Neuronal stem cell (in vitro differentiated cells): Measurements from ENCODE around the gene JAGN1.
A peak's percentile ranks its signal among the peaks of the same experiment; 100 is the strongest.

Source experiments
- DNase-seq: peaks from one replicate; pipeline ENCODE4 v3.0.0-alpha.2; 2013; ENCODE audit warnings: low spot score
- H2AFZ ChIP-seq: one replicate; pipeline ENCODE4 v1.6.1; 2013; ENCODE audit warnings: mild to moderate bottlenecking, low read length, inconsistent platforms
- H2AK5ac ChIP-seq: 2 replicates; pipeline ENCODE4 v1.6.1; 2013; ENCODE audit warnings: low read depth, mild to moderate bottlenecking, inconsistent platforms, low read length, moderate library complexity, mixed read lengths
- H2BK120ac ChIP-seq: 2 replicates; pipeline ENCODE4 v1.6.1; 2013; ENCODE audit warnings: low read depth, mild to moderate bottlenecking, inconsistent platforms, low read length, moderate library complexity, mixed read lengths
- H2BK12ac ChIP-seq: one replicate; pipeline ENCODE4 v1.6.1; 2013; ENCODE audit warnings: low read length, inconsistent platforms
- H2BK15ac ChIP-seq: 2 replicates; pipeline ENCODE4 v1.6.1; 2013; ENCODE audit warnings: mild to moderate bottlenecking, low read length, inconsistent platforms, mixed read lengths
- H2BK5ac ChIP-seq: one replicate; pipeline ENCODE4 v1.6.1; 2013; ENCODE audit warnings: inconsistent platforms, mild to moderate bottlenecking, low read length, moderate library complexity
- H3K14ac ChIP-seq: one replicate; pipeline ENCODE4 v1.6.1; 2013; ENCODE audit warnings: low read length, inconsistent platforms
- H3K18ac ChIP-seq: 2 replicates; pipeline ENCODE4 v1.6.1; 2013; ENCODE audit warnings: low read length, inconsistent platforms
- H3K23ac ChIP-seq: 2 replicates; pipeline ENCODE4 v1.6.1; 2013; ENCODE audit warnings: low read depth, mild to moderate bottlenecking, mixed read lengths, low read length, inconsistent platforms; ENCODE audit not compliant: poor library complexity
- H3K27ac ChIP-seq: replicated peaks from 3 replicates; pipeline ENCODE4 v1.5.1; 2013; ENCODE audit warnings: low read length, inconsistent platforms
- H3K27me3 ChIP-seq, 3 experiments: 2 replicates each; pipeline ENCODE4 v1.6.1; 2013; ENCODE audit warnings: low read length in 3 of 3, mild to moderate bottlenecking in 2 of 3, inconsistent platforms in 1 of 3, low read depth in 1 of 3, mixed read lengths in 1 of 3, moderate library complexity in 1 of 3; ENCODE audit not compliant: control insufficient read depth in 3 of 3, insufficient read depth in 3 of 3
- H3K36me3 ChIP-seq, 2 donors: replicated peaks in 1 of 2; 2 replicates each; pipeline ENCODE4 v1.6.1; 2013; ENCODE audit warnings: low read length in 2 of 2; ENCODE audit not compliant: control insufficient read depth in 2 of 2, insufficient read depth in 2 of 2
- H3K4ac ChIP-seq: 2 replicates; pipeline ENCODE4 v1.6.1; 2013; ENCODE audit warnings: inconsistent platforms, mild to moderate bottlenecking, low read length, moderate library complexity
- H3K4me1 ChIP-seq, 2 donors: 1 replicate in 1 of 2; 2 replicates in 1 of 2; pipeline ENCODE4 v1.6.1; 2013; ENCODE audit warnings: low read length in 2 of 2, low read depth in 1 of 2; ENCODE audit not compliant: control insufficient read depth in 2 of 2, insufficient read depth in 1 of 2
- H3K4me2 ChIP-seq: one replicate; pipeline ENCODE4 v1.6.1; 2013; ENCODE audit warnings: mild to moderate bottlenecking, low read length, inconsistent platforms; ENCODE audit not compliant: insufficient read depth, poor library complexity, severe bottlenecking
- H3K4me3 ChIP-seq, 2 donors: 2 replicates each; pipeline ENCODE4 v1.5.1; 2013; ENCODE audit warnings: low read length in 2 of 2, mild to moderate bottlenecking in 2 of 2, inconsistent platforms in 1 of 2, moderate library complexity in 1 of 2
- H3K79me1 ChIP-seq: one replicate; pipeline ENCODE4 v1.6.1; 2013; ENCODE audit warnings: low read depth, mild to moderate bottlenecking, inconsistent platforms, low read length, moderate library complexity
- H3K9ac ChIP-seq: one replicate; pipeline ENCODE4 v1.6.1; 2013; ENCODE audit warnings: mild to moderate bottlenecking, low read depth, low read length, inconsistent platforms; ENCODE audit not compliant: poor library complexity
- H3K9me3 ChIP-seq, 2 donors: replicated peaks in 1 of 2; 2 replicates each; pipeline versions ENCODE3 to v1.6.1; 2013; ENCODE audit warnings: low read length in 2 of 2, mild to moderate bottlenecking in 2 of 2, inconsistent platforms in 1 of 2, low read depth in 1 of 2, mixed read lengths in 1 of 2, moderate library complexity in 1 of 2; ENCODE audit not compliant: control insufficient read depth in 2 of 2, insufficient read depth in 1 of 2
- H4K8ac ChIP-seq: one replicate; pipeline ENCODE4 v1.6.1; 2013; ENCODE audit warnings: low read depth, mild to moderate bottlenecking, inconsistent platforms, low read length, moderate library complexity
- H4K91ac ChIP-seq: one replicate; pipeline ENCODE4 v1.6.1; 2013; ENCODE audit warnings: low read length, low read depth, mild to moderate bottlenecking, inconsistent platforms; ENCODE audit not compliant: poor library complexity
- WGBS, 2 donors: extraction: QIAGEN DNeasy Blood & Tissue Kit; methylation state at CpG; one replicate each; pipeline ENCODE4 v1.1.7; 2013; ENCODE audit warnings: missing lambda C conversion rate in 2 of 2, mixed read lengths in 1 of 2; ENCODE audit not compliant: insufficient read length in 2 of 2, insufficient replicate concordance in 1 of 2; ENCODE audit errors: extremely low coverage in 2 of 2; 5-methylcytosine and 5-hydroxymethylcytosine counted together

JAGN1 gene

GRCh38 chr3:9855594-9855993 is 34.8 kb upstream of the JAGN1 start:
- H3K4me1 ChIP-seq = peaks cover 0 to 5% of the 10 kb centered on the region in 2 donors
- no peak overlapping the region for H2AFZ ChIP-seq
- H2BK12ac ChIP-seq = no peak overlapping the region
- peaks cover 0 to 11% (median 6%) of the 10 kb centered on the region in 3 experiments for H3K27me3 ChIP-seq
- no peak overlapping the region for H3K9ac ChIP-seq
- H2AK5ac ChIP-seq = no peak overlapping the region
- DNase-seq = no peak
- WGBS, 2 donors = no CpG with 5 or more reads among the region's 3 CpGs
- no peak overlapping the region for H3K4ac ChIP-seq
- no peaks in the 10 kb centered on the region for H3K9me3 ChIP-seq
- H3K27ac ChIP-seq = no peak overlapping the region
- no peak overlapping the region for H3K23ac ChIP-seq
- no peaks in the 10 kb centered on the region for H3K79me1 ChIP-seq
- no peak overlapping the region for H4K8ac ChIP-seq
- H2BK5ac ChIP-seq = no peak overlapping the region
- no peak overlapping the region for H3K18ac ChIP-seq
- H3K36me3 ChIP-seq = no peaks in the 10 kb centered on the region
- H3K4me2 ChIP-seq = no peak overlapping the region
- H2BK15ac ChIP-seq = no peak overlapping the region
- no peak overlapping the region for H3K4me3 ChIP-seq
- H4K91ac ChIP-seq = no peak overlapping the region
- no peak overlapping the region for H3K14ac ChIP-seq
- no peak overlapping the region for H2BK120ac ChIP-seq

GRCh38 chr3:9859530-9860025 is 30.8 kb upstream of the JAGN1 start:
- H4K8ac ChIP-seq = no peak overlapping the region
- no peak overlapping the region for H3K4ac ChIP-seq
- H2BK12ac ChIP-seq = no peak overlapping the region
- no peak overlapping the region for H2BK15ac ChIP-seq
- no peak overlapping the region for H3K4me2 ChIP-seq
- H3K27ac ChIP-seq = no peak overlapping the region
- H3K27me3 ChIP-seq = peaks cover 0 to 15% (median 5%) of the 10 kb centered on the region in 3 experiments
- no peak overlapping the region for H3K4me3 ChIP-seq
- H4K91ac ChIP-seq = no peak overlapping the region
- no peak overlapping the region for H2AFZ ChIP-seq
- no peak overlapping the region for H2AK5ac ChIP-seq
- DNase-seq = no peak
- no peaks in the 10 kb centered on the region for H3K36me3 ChIP-seq
- no peak overlapping the region for H3K9ac ChIP-seq
- no peak overlapping the region for H2BK5ac ChIP-seq
- no peaks in the 10 kb centered on the region for H3K79me1 ChIP-seq
- no peaks in the 10 kb centered on the region for H3K9me3 ChIP-seq
- no peak overlapping the region for H3K23ac ChIP-seq
- peak overlapping the region; percentile 18 for H3K18ac ChIP-seq
- WGBS, 2 donors = no CpG with 5 or more reads among the region's 12 CpGs
- H2BK120ac ChIP-seq = no peak overlapping the region
- H3K14ac ChIP-seq = no peak overlapping the region
- H3K4me1 ChIP-seq = peaks cover 0 to 8% of the 10 kb centered on the region in 2 donors

DNA sequence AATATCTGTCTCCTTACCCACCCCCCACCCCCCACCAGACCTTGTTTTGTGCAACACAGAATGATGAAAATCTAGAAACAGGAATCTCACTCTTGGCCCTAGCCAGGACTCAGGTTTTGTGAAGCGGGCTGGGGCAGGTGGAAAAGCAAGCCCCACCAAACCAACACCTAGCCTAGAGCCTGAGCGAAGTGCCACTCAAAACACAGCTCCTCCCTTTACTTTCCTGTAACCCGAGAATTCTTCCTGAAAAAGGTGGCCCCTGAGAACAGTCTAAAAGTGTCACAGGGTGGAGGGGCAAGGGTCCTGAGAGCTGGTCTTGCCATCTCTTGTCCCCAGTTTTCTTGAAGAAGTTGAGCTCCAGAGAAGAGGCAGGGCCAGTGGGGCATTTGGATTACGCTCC is 29.2 kb upstream of the JAGN1 start:
- H4K8ac ChIP-seq = no peak overlapping the region
- no peaks in the 10 kb centered on the region for H3K79me1 ChIP-seq
- no peak overlapping the region for H2AK5ac ChIP-seq

DNA sequence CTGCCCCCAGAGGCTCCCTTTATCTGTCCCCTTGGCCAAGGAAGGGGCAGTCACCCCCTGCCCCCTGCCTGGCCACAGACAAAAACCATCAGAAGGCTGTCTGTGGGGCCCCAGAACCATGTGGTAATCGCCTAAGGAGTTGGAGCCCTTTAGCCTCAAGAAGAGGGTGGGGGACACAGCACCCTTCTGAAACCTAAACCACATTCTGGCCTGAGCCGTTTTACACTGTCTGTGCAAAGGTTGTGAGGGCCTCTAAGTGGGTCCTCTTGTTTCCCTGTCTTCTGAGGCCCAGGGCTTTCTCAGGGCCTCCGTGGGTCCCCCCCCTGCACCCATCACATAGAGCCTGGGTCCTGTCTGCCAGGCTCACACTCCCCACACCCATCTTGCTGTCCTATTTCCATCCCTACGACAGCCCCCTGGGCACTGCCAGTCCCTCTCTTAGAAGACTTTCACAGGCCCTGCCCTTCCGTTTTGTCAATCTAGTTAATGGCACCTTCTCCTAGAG is 28.7 kb upstream of the JAGN1 start:
- no peak for DNase-seq
- H4K8ac ChIP-seq = peak overlapping the region; percentile 43

More for the DNA sequence above, 29.2 kb upstream of the JAGN1 start:
- Histone ChIP-seq H3K9ac (no peak overlapping the region), H3K23ac (no peak overlapping the region), H3K4me2 (no peak overlapping the region), H2AFZ (no peak overlapping the region), H3K14ac (no peak overlapping the region), H2BK15ac (no peak overlapping the region), H3K4ac (no peak overlapping the region), H4K91ac (no peak overlapping the region), H3K27ac (no peak overlapping the region), H3K4me3 (no peak overlapping the region), H2BK12ac (no peak overlapping the region), H3K36me3 (no peaks in the 10 kb centered on the region), H3K27me3 (peaks cover 0 to 15% (median 3%) of the 10 kb centered on the region in 3 experiments), H2BK5ac (no peak overlapping the region), H3K9me3 (no peaks in the 10 kb centered on the region), H2BK120ac (no peak overlapping the region), H3K4me1 (peaks cover 0 to 7% of the 10 kb centered on the region in 2 donors), H3K18ac (no peak overlapping the region)
- no peak for DNase-seq
- WGBS, 2 donors = no CpG with 5 or more reads among the region's 4 CpGs

More for the DNA sequence above, 28.7 kb upstream of the JAGN1 start:
- Histone ChIP-seq H3K4ac (no peak overlapping the region), H3K79me1 (no peaks in the 10 kb centered on the region), H2BK5ac (peak overlapping the region; percentile 75), H3K14ac (no peak overlapping the region), H3K4me1 (peaks cover 0 to 7% of the 10 kb centered on the region in 2 donors), H3K27ac (no peak overlapping the region), H2AFZ (no peak overlapping the region), H3K4me2 (no peak overlapping the region), H4K91ac (no peak overlapping the region), H2BK15ac (peak overlapping the region; percentile 64), H3K23ac (no peak overlapping the region), H3K27me3 (peaks cover 0 to 12% (median 3%) of the 10 kb centered on the region in 3 experiments), H2AK5ac (peak overlapping the region; percentile 70), H3K36me3 (no peaks in the 10 kb centered on the region), H2BK12ac (no peak overlapping the region), H3K4me3 (no peak overlapping the region), H3K18ac (peak overlapping the region; percentile 35), H3K9me3 (no peaks in the 10 kb centered on the region), H2BK120ac (peak overlapping the region; percentile 72), H3K9ac (no peak overlapping the region)
- WGBS, 2 donors = no CpG with 5 or more reads among the region's 5 CpGs
